ENCODE data around the gene AHSG.

AHSG gene

GRCh38 chr3:186589856-186590579, 22.8 kb upstream of the AHSG start:
- in situ Hi-C loops (cut with HindIII; ENCODE audit: low pct_ligation_motif_present, low pct_unique_long_range_greater_than_20kb, low sequenced_read_pairs), result no loop called here
- DNase-seq, result no peak

- DNase-seq, result no peak
- in situ Hi-C loops (cut with HindIII; ENCODE audit: low pct_ligation_motif_present, low pct_unique_long_range_greater_than_20kb, low sequenced_read_pairs), result no loop called here
Measured at GRCh38 chr3:186590580-186591295, 22.1 kb upstream of the AHSG start.

- in situ Hi-C loops (cut with HindIII; ENCODE audit: low pct_ligation_motif_present, low pct_unique_long_range_greater_than_20kb, low sequenced_read_pairs), result no loop called here
- DNase-seq, result no peak
Measured at GRCh38 chr3:186592682-186593081, 20.2 kb upstream of the AHSG start.

GRCh38 chr3:186593862-186594261, 19.0 kb upstream of the AHSG start:
- DNase-seq, result no peak
- in situ Hi-C loops (cut with HindIII; ENCODE audit: low pct_ligation_motif_present, low pct_unique_long_range_greater_than_20kb, low sequenced_read_pairs), result no loop called here

GRCh38 chr3:186594591-186595113, 18.2 kb upstream of the AHSG start:
- in situ Hi-C loops (cut with HindIII; ENCODE audit: low pct_ligation_motif_present, low pct_unique_long_range_greater_than_20kb, low sequenced_read_pairs), result no loop called here
- DNase-seq, result no peak

- in situ Hi-C loops (cut with HindIII; ENCODE audit: low pct_ligation_motif_present, low pct_unique_long_range_greater_than_20kb, low sequenced_read_pairs), result no loop called here
- peak; percentile 75 for DNase-seq
Measured at GRCh38 chr3:186596568-186597287, 16.1 kb upstream of the AHSG start.

GRCh38 chr3:186598108-186598784, 14.6 kb upstream of the AHSG start:
- in situ Hi-C loops (cut with HindIII; ENCODE audit: low pct_ligation_motif_present, low pct_unique_long_range_greater_than_20kb, low sequenced_read_pairs), result no loop called here
- peak; percentile 78 for DNase-seq

- in situ Hi-C loops (cut with HindIII; ENCODE audit: low pct_ligation_motif_present, low pct_unique_long_range_greater_than_20kb, low sequenced_read_pairs), result no loop called here
- no peak for DNase-seq
Measured at GRCh38 chr3:186598794-186599141, 14.1 kb upstream of the AHSG start.

GRCh38 chr3:186599142-186599784, 13.6 kb upstream of the AHSG start:
- in situ Hi-C loops (cut with HindIII; ENCODE audit: low pct_ligation_motif_present, low pct_unique_long_range_greater_than_20kb, low sequenced_read_pairs), result no loop called here
- DNase-seq, result peak; percentile 47

GRCh38 chr3:186599785-186600166, 13.1 kb upstream of the AHSG start:
- no peak for DNase-seq
- in situ Hi-C loops (cut with HindIII; ENCODE audit: low pct_ligation_motif_present, low pct_unique_long_range_greater_than_20kb, low sequenced_read_pairs), result no loop called here

GRCh38 chr3:186600896-186601295, 12.0 kb upstream of the AHSG start:
- DNase-seq, result no peak
- in situ Hi-C loops (cut with HindIII; ENCODE audit: low pct_ligation_motif_present, low pct_unique_long_range_greater_than_20kb, low sequenced_read_pairs), result no loop called here

GRCh38 chr3:186603159-186603558, 9.7 kb upstream of the AHSG start:
- no peak for DNase-seq
- in situ Hi-C loops (cut with HindIII; ENCODE audit: low pct_ligation_motif_present, low pct_unique_long_range_greater_than_20kb, low sequenced_read_pairs), result no loop called here

GRCh38 chr3:186605078-186605477, 7.8 kb upstream of the AHSG start:
- no peak for DNase-seq
- in situ Hi-C loops (cut with HindIII; ENCODE audit: low pct_ligation_motif_present, low pct_unique_long_range_greater_than_20kb, low sequenced_read_pairs), result no loop called here

- no peak for DNase-seq
- in situ Hi-C loops (cut with HindIII; ENCODE audit: low pct_ligation_motif_present, low pct_unique_long_range_greater_than_20kb, low sequenced_read_pairs), result no loop called here
Measured at GRCh38 chr3:186605561-186606545, 7.0 kb upstream of the AHSG start.

GRCh38 chr3:186608624-186609215, 4.1 kb upstream of the AHSG start:
- DNase-seq, result no peak
- in situ Hi-C loops (cut with HindIII; ENCODE audit: low pct_ligation_motif_present, low pct_unique_long_range_greater_than_20kb, low sequenced_read_pairs), result no loop called here

- peak; percentile 49 for DNase-seq
Measured at GRCh38 chr3:186609247-186609868, 3.5 kb upstream of the AHSG start.

GRCh38 chr3:186612065-186612464, 795 bp upstream of the AHSG start:
- in situ Hi-C loops (cut with HindIII; ENCODE audit: low pct_ligation_motif_present, low pct_unique_long_range_greater_than_20kb, low sequenced_read_pairs), result no loop called here
- no peak for DNase-seq

More at GRCh38 chr3:186609247-186609868, 3.5 kb upstream of the AHSG start:
- in situ Hi-C loops (cut with HindIII; ENCODE audit: low pct_ligation_motif_present, low pct_unique_long_range_greater_than_20kb, low sequenced_read_pairs), result no loop called here
